OCI-LY3 (cell line): Measurements from ENCODE around the gene NELL2.

Experiments used
- CTCF ChIP-seq: fragments of 200-600, 300-600 bp; sonication (generic); IDR thresholded peaks from 2 replicates; pipeline ENCODE4 v1.5.1; 2014; ENCODE audit warnings: antibody characterized with exemption, low read length, low read depth
- EZH2phosphoT487 ChIP-seq: fragments of 200-600 bp; shearing (Covaris generic); IDR thresholded peaks from 2 replicates; pipeline ENCODE4 v1.6.1; 2018; ENCODE audit warnings: antibody characterized with exemption, mixed run types, low read depth

GRCh38 chr12:44627387-44628166 is 248.5 kb downstream of the NELL2 start:
- no peak for TF ChIP-seq CTCF
- no peak for TF ChIP-seq EZH2phosphoT487
